D721Med (cell line): ENCODE results near the gene SPEN.

ENCODE experiments used
- DNase-seq: peaks from one replicate; pipeline ENCODE4 v3.0.0; 2011; ENCODE audit warnings: low spot score; ENCODE audit not compliant: insufficient read length
- FAIRE-seq: peaks from 2 replicates; lab custom pipeline; 2011; peaks lifted over from hg19 to GRCh38; lab: Jason Lieb, UNC
- CTCF ChIP-seq: IDR thresholded peaks from 2 replicates; pipeline ENCODE4 v1.5.1; 2012; ENCODE audit warnings: mild to moderate bottlenecking, control low read depth; ENCODE audit not compliant: insufficient read depth; ENCODE audit errors: missing control alignments

The SPEN gene

GRCh38 chr1:15944308-15945010, 97.0 kb downstream of the SPEN start:
- no peak for DNase-seq
- no peak for TF ChIP-seq CTCF
- no peak for FAIRE-seq

GRCh38 chr1:15945011-15945831, 97.7 kb downstream of the SPEN start:
- no peak for TF ChIP-seq CTCF
- DNase-seq (no peak), FAIRE-seq (no peak)

- no peak for DNase-seq
- no peak for FAIRE-seq
- no peak for TF ChIP-seq CTCF
These were observed 98.4 kb downstream of the SPEN start for GRCh38 chr1:15945832-15946448.

DNA sequence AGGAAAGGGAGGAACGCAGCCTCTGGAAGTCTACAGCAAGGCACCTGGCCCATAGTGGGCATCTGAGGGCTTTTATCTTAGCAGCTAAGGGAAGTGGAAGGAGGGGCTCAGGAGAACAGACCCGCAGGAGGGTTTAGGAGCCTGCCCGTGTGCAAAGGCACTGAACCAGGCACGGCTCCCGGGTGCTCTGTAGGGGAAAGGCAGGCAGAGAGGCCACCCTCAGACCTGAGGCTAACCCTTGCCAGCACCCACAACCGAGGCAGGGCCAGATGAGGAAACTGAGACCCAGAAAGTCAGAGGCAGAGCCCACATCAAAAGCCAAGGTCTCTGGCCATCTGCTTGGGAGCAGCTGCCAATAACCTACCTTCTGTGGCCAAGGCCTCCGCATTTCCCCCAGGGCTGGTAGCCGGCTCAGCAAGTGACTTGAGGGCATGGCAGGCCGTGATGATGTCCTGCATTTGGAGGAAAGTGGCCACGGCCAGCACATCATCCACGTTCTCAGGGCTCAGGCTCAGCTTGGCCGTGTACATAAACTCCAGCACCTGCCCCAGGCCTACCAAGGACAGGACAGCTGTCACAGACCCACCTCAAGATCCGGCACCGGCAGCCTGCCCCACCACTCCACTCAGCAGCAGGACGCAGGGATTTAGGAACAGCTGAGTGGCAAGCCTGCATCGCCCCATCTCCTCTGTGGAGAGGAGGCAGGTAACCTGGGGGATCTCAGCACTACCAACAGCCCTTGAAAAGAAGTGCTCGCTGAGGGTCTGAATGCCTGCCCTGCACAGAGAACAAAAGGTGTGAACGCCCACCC, 99.3 kb downstream of the SPEN start:
- TF ChIP-seq CTCF, result no peak
- DNase-seq (no peak), FAIRE-seq (no peak)

DNA sequence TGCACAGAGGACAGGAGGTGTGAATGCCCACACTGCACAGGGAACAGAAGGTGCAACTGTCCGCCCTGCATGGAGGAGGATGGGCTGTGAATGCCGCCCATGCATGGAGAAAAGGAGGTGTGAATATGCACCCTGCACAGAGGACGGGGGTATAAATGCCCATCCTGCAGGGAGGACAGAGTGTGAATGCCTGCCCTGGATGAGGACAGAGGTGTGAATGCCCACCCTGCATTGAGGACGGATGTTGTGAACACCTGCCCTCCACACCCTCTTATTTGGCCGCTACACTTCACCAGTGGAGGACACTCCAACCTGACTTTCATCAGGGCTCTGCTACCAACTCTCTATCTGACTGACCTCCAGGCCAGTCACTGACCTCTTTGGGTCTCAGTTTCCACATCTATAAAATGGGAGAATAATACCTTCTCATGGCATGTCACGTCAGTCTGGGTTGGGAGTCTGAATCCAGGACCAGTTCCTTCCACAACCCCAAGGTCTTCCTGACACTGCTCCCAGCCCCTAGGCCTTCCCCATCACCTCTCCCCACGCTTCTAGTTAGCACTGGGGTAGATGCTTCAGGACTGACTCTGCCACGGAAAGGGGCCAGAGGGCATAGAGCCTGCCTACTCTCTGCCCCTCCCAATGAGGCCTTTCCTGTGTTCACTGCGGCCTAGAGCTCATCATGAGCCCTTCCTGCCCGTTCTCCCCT, 100.0 kb downstream of the SPEN start:
- DNase-seq (no peak), FAIRE-seq (no peak)
- TF ChIP-seq CTCF, result no peak

DNA sequence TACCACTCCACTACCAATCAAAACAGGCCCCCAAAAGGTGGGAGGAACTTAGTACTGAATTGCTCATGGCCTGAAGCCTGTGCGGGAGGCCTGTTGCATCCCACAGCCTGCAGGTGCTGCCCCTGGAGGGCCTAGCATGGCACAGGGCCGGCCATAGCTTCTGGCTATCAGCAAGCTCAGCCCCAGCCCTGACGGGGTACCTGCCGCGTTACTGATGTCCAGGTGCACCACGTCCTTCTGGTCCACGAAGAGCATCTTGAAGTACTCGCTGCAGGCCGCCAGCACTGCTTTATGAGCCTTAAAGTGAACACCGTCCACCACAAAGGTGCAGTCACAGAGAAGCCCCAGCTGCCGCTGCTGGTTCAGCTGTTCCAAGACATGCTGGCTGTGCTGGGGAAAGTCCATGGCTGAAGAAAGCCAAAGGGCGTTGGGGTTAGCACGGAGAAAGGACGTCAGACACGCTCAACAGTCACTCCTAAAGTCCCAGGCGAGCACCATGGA, 100.6 kb downstream of the SPEN start:
- no peak for TF ChIP-seq CTCF
- DNase-seq (no peak), FAIRE-seq (no peak)
